Measurements from ENCODE around the gene LDHD. TPM values are rescaled to one million over a fixed set of nuclear protein-coding genes. Genes with fewer than 3 reads are reported as not detected.
"Not testable (repeated sequence)": the region's sequence is repeated elsewhere in the genome, so short reads cannot be mapped to it uniquely, and the experiment has no call there.

LDHD gene
- total RNA-seq: 1 to 10 TPM in 1 of 2 donors, under 1 TPM in 1; 0.19 to 1.1 TPM

GRCh38 chr16:75116081-75116910 lies at the start of gene LDHD:
TSS of gene LDHD (minus strand) at chr16:75116780. CDS start at chr16:75116720, 60 bp downstream.
- Mint-ChIP-seq H3K4me3 (peak within 1 kb of the TSS; percentile 54), H3K4me1 (ENCODE audit: low read depth in 2 of 2) (peaks cover 7 to 15% of the 10 kb centered on the region in 2 donors), H3K27ac (no peak within 1 kb of the TSS), H3K9me3 (peaks cover under 1% of the 10 kb centered on the region), H3K27me3 (peaks cover 0 to 2% of the 10 kb centered on the region in 2 donors), H3K36me3 (peaks cover 2% of the 10 kb centered on the region)
- DNase-seq (ENCODE audit: low spot score) (no peak), ATAC-seq (peak; percentile 84 to 85)

- no peak overlapping the region for H3K27ac Mint-ChIP-seq
- no peak overlapping the region for H3K4me3 Mint-ChIP-seq
- no peaks in the 10 kb centered on the region for H3K27me3 Mint-ChIP-seq
- H3K4me1 Mint-ChIP-seq (ENCODE audit: low read depth in 2 of 2): peaks cover 0 to 2% of the 10 kb centered on the region in 2 donors
- H3K9me3 Mint-ChIP-seq: no peaks in the 10 kb centered on the region
- H3K36me3 Mint-ChIP-seq: peaks cover 20% of the 10 kb centered on the region
- DNase-seq (ENCODE audit: low spot score) (no peak), ATAC-seq (no peak)
Measured at GRCh38 chr16:75160386-75160785, 43.8 kb upstream of the LDHD start.

GRCh38 chr16:75152635-75153034 lies 36.1 kb upstream of the LDHD start:
- Mint-ChIP-seq H3K27ac (peak overlapping the region in 1 of 2 donors; percentile 2), H3K36me3 (peaks cover 34% of the 10 kb centered on the region), H3K27me3 (no peaks in the 10 kb centered on the region), H3K9me3 (peaks cover 15% of the 10 kb centered on the region), H3K4me3 (peak overlapping the region; percentile 3), H3K4me1 (ENCODE audit: low read depth in 2 of 2) (peaks cover 17 to 33% of the 10 kb centered on the region in 2 donors)
- ATAC-seq (no peak), DNase-seq (ENCODE audit: low spot score) (no peak)

- Mint-ChIP-seq H3K4me3 (peak overlapping the region; percentile 50), H3K4me1 (ENCODE audit: low read depth in 2 of 2) (peaks cover 17 to 33% of the 10 kb centered on the region in 2 donors)
- no peak for ATAC-seq
Measured at GRCh38 chr16:75151798-75152197, 35.2 kb upstream of the LDHD start.

GRCh38 chr16:75148311-75149195 lies 32.0 kb upstream of the LDHD start, which contains the start of gene ZFP1:
TSS of gene ZFP1 (plus strand) at chr16:75148524. CDS start at chr16:75152952, 4,428 bp downstream.
- Mint-ChIP-seq H3K27ac (peak within 1 kb of the TSS in 1 of 2 donors; percentile 38), H3K9me3 (peaks cover 15% of the 10 kb centered on the region), H3K4me3 (peak within 1 kb of the TSS; percentile 84), H3K36me3 (peaks cover 30% of the 10 kb centered on the region), H3K4me1 (ENCODE audit: low read depth in 2 of 2) (peaks cover 20 to 33% of the 10 kb centered on the region in 2 donors), H3K27me3 (no peaks in the 10 kb centered on the region)
- peak; percentile 96 for ATAC-seq
- peak; percentile 95 for DNase-seq (ENCODE audit: low spot score)

More at GRCh38 chr16:75151798-75152197, 35.2 kb upstream of the LDHD start:
- H3K9me3 Mint-ChIP-seq: peaks cover 15% of the 10 kb centered on the region
- no peak for DNase-seq (ENCODE audit: low spot score)
- H3K36me3 Mint-ChIP-seq: peaks cover 34% of the 10 kb centered on the region
- no peaks in the 10 kb centered on the region for H3K27me3 Mint-ChIP-seq
- peak overlapping the region in 1 of 2 donors; percentile 2 for H3K27ac Mint-ChIP-seq

- peaks cover 25% of the 10 kb centered on the region for H3K36me3 Mint-ChIP-seq
- H3K27ac Mint-ChIP-seq: no peak overlapping the region
- H3K4me1 Mint-ChIP-seq (ENCODE audit: low read depth in 2 of 2): peaks cover 20 to 32% of the 10 kb centered on the region in 2 donors
- ATAC-seq: no peak
- peak overlapping the region; percentile 84 for H3K4me3 Mint-ChIP-seq
- H3K27me3 Mint-ChIP-seq: no peaks in the 10 kb centered on the region
- peaks cover 15% of the 10 kb centered on the region for H3K9me3 Mint-ChIP-seq
- no peak for DNase-seq (ENCODE audit: low spot score)
Measured at GRCh38 chr16:75147968-75148310, 31.4 kb upstream of the LDHD start.

GRCh38 chr16:75143941-75144340 lies 27.4 kb upstream of the LDHD start:
- DNase-seq (ENCODE audit: low spot score): no peak
- Mint-ChIP-seq H3K27me3 (no peaks in the 10 kb centered on the region), H3K9me3 (no peaks in the 10 kb centered on the region), H3K27ac (no peak overlapping the region), H3K4me1 (ENCODE audit: low read depth in 2 of 2) (peaks cover under 1 to 9% of the 10 kb centered on the region in 2 donors), H3K36me3 (no peaks in the 10 kb centered on the region), H3K4me3 (no peak overlapping the region)
- no peak for ATAC-seq

- ATAC-seq: no peak
- H3K27me3 Mint-ChIP-seq: no peaks in the 10 kb centered on the region
Measured at GRCh38 chr16:75139498-75139897, 22.9 kb upstream of the LDHD start.

GRCh38 chr16:75138636-75139035 lies 22.1 kb upstream of the LDHD start:
- H3K4me3 Mint-ChIP-seq: peak overlapping the region; percentile 41
- H3K36me3 Mint-ChIP-seq: no peaks in the 10 kb centered on the region
- ATAC-seq: peak; percentile 72 to 81
- H3K27me3 Mint-ChIP-seq: no peaks in the 10 kb centered on the region
- DNase-seq (ENCODE audit: low spot score): peak; percentile 66
- no peaks in the 10 kb centered on the region for H3K9me3 Mint-ChIP-seq
- H3K27ac Mint-ChIP-seq: no peak overlapping the region
- peaks cover 9 to 16% of the 10 kb centered on the region in 2 donors for H3K4me1 Mint-ChIP-seq (ENCODE audit: low read depth in 2 of 2)

More at GRCh38 chr16:75139498-75139897, 22.9 kb upstream of the LDHD start:
- H3K36me3 Mint-ChIP-seq: no peaks in the 10 kb centered on the region
- no peaks in the 10 kb centered on the region for H3K9me3 Mint-ChIP-seq
- H3K4me1 Mint-ChIP-seq (ENCODE audit: low read depth in 2 of 2): peaks cover 9 to 18% of the 10 kb centered on the region in 2 donors
- no peak for DNase-seq (ENCODE audit: low spot score)
- no peak overlapping the region for H3K27ac Mint-ChIP-seq
- no peak overlapping the region for H3K4me3 Mint-ChIP-seq

- Mint-ChIP-seq H3K27me3 (no peaks in the 10 kb centered on the region), H3K36me3 (no peaks in the 10 kb centered on the region), H3K4me3 (peak overlapping the region; percentile 41), H3K4me1 (ENCODE audit: low read depth in 2 of 2) (peaks cover 9 to 16% of the 10 kb centered on the region in 2 donors), H3K9me3 (no peaks in the 10 kb centered on the region), H3K27ac (no peak overlapping the region)
- DNase-seq (ENCODE audit: low spot score) (no peak), ATAC-seq (no peak)
Measured at GRCh38 chr16:75138233-75138632, 21.7 kb upstream of the LDHD start.

- Mint-ChIP-seq H3K27ac (no peak overlapping the region), H3K9me3 (no peaks in the 10 kb centered on the region), H3K4me3 (no peak overlapping the region), H3K36me3 (no peaks in the 10 kb centered on the region), H3K27me3 (peaks cover 0 to 10% of the 10 kb centered on the region in 2 donors), H3K4me1 (ENCODE audit: low read depth in 2 of 2) (peaks cover 0 to 5% of the 10 kb centered on the region in 2 donors)
- DNase-seq (ENCODE audit: low spot score): no peak
- ATAC-seq: no peak
Measured at GRCh38 chr16:75131081-75131480, 14.5 kb upstream of the LDHD start.

GRCh38 chr16:75130150-75130771 lies 13.7 kb upstream of the LDHD start:
- ATAC-seq (no peak), DNase-seq (ENCODE audit: low spot score) (no peak)
- no peaks in the 10 kb centered on the region for H3K36me3 Mint-ChIP-seq
- H3K9me3 Mint-ChIP-seq: no peaks in the 10 kb centered on the region
- peaks cover 0 to 10% of the 10 kb centered on the region in 2 donors for H3K27me3 Mint-ChIP-seq
- peaks cover 0 to 5% of the 10 kb centered on the region in 2 donors for H3K4me1 Mint-ChIP-seq (ENCODE audit: low read depth in 2 of 2)
- no peak overlapping the region for H3K4me3 Mint-ChIP-seq
- H3K27ac Mint-ChIP-seq: no peak overlapping the region

- H3K27ac Mint-ChIP-seq; DNase-seq (ENCODE audit: low spot score); ATAC-seq; H3K4me1 Mint-ChIP-seq (ENCODE audit: low read depth in 2 of 2); H3K9me3 Mint-ChIP-seq; H3K27me3 Mint-ChIP-seq; H3K4me3 Mint-ChIP-seq; H3K36me3 Mint-ChIP-seq: not testable (repeated sequence)
Measured at GRCh38 chr16:75129421-75130149, 13.0 kb upstream of the LDHD start.
